Amygdala (tissue), 56 donors: ENCODE results near the gene SAMD8.
"Not testable (repeated sequence)": the region's sequence is repeated elsewhere in the genome, so short reads cannot be mapped to it uniquely, and the experiment has no call there.

Source experiments
- DNase-seq, 56 donors: peaks; one replicate each; lab custom pipeline; 2025; lab: John Stamatoyannopoulos, UW

The SAMD8 gene

DNA sequence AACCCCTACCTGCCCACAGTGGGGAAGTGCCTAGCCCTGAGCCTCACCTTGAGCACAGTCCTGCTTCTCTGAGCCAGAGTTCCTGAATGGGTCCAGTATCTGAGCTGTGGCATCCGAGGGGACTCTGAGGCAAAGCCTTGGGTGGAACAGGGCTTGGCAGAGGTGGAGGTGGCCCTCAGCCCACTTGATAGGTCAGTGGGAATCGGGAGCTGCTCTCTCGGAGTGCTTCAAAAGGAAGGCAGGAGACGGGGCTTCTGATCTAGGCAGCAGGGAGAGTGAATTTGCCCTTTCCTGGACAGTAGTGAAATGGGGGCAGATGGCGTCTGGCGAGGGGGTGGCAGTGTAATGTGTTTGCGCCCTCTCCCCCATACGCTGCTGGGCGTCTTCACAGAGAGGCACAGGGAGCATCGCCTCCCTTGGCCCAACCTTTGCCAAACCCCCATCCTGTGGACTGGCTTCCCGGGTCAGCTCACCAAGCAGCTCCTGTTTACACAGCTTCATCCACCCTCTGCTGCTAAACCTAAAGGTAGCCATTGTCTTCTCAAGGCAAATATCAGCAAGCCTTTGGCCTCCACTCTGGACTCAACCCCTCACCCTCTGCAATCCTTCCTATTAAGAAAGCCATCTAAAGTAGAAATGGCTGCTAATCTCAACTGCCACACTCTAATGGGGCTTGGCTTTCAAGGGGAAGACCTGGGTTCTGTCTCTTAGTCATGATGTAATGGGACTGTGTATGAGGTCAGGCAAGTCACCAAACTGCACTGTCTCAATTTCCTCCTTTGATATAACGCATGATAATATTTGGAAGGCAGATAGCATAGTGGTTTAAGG, 78.0 kb downstream of the SAMD8 start:
- DNase-seq, result no peak

DNA sequence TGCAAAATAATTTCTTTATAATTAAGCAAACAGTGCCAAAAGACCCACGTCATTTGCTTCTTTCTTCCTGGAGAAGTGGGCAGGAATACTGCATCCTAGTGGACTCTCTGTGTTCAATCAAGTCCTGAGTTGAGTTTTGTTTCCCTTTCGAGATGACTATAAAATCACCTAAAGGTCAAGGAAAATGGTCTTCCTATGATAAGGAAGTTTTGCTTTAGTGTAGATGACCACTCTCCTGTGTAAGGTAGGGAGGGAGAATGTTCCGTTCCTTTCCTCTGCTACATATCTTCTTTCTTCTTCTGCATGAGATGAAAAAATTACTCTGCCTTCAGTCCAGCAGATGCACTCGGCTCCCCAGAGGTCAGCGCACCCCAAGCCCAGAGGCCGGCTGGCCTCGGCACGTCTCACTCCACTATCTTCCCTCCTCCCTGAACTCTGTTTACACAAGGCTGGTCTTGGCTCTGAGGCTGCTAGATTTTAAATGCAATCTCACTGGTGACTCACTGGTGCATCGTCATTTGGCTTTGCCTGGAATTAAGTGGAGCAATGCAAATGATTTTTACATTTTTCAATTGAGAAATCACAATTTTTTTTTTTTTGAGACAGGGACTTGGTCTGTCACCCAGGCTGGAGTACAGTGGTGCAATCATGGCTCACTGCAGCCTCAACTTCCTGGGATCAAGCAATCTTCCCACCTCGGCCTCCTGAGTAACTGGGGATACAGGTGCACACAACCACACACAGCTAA, 80.5 kb downstream of the SAMD8 start:
- no peak for DNase-seq

DNA sequence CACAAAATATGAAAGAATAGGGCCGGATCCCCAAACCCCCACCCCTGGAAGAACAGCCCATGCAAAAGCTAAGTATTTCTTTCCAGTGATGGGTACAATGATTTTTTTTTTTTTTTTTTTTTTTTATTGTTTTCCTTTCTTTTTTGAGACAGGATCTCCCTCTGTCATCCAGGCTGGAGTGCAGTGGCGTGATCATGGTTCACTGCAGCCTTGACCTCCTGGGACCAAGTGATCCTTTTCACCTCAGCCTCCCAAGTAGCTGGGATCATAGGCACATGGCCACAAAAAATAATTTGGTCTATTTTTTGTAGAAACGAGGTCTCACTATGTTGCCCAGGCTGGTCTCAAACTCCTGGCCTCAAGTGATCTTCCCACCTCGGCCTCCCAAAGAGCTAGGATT, 83.2 kb downstream of the SAMD8 start:
- not testable (repeated sequence) for DNase-seq

DNA sequence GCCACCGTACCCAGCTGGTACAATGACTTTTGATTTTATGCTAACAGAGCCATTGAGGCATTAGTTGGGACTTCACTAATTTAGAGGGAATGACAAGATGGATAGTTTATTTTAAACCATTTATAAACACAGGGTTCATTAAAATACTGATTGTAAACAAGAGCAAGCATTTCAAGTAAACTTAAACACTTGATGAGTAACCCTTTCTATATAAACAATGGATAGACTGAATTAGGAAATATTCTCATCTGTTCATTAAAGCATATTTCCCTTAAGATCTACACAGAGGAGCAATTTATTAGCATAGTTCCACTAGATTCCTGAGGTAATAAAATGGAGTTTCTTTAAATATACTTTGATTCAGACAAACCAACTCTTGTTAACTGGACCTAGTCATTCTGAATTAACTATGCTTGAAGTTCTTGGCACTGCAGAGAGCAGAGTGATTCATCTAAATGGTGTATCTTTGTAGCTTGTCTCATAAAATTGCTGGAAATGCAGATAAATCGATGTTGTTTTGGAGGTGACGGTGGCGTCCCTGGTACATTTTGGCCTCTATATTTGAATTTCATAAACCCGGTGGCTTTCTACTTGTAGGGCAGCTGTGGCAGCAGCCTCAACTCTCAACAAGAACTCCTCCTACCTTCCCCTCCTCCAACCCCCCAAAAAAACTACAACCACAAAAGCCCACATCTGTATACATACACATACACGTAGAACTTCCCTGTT, 83.7 kb downstream of the SAMD8 start:
- DNase-seq, result no peak

DNA sequence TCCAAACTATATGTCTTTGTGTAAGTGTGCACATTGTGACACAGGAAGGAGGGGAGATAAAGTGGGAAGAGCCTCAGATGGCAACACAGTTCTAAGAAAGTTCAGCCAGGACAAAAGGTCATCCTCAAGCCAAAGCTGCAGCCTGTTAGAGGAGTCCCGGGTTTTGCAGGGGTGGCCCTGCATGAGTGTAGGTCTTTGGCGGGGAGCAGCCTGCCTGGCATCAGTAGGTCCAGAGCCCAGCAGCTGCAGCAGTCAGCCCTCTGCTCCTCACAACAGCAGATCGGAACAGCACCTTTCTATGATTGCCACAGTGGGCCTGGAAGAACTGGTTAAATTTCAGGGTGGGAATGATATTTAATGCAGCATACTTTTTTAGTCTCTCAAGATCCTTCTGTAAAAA, 85.6 kb downstream of the SAMD8 start:
- no peak for DNase-seq

DNA sequence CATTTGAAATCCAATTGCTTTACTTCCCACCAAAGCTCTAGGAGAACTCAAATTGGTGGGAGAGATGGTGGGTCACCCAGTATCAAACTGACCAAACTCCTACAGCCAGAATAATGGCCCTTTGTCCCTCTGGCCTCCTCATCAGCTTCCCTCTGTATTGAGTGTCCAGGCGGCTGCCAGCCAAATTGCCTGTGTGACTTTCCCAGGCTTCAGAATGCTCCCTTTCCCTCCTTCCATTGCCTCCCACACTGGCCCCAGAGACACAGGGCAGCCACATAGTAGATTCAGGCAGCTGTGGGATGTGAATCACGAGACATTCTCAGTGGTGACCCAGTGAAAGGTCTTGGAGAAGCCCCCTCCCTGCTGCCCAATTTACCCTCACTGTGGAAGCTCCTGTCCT, 86.5 kb downstream of the SAMD8 start:
- DNase-seq, result peak in 37 of 56 donors; percentile 4 to 68 (median 24)

DNA sequence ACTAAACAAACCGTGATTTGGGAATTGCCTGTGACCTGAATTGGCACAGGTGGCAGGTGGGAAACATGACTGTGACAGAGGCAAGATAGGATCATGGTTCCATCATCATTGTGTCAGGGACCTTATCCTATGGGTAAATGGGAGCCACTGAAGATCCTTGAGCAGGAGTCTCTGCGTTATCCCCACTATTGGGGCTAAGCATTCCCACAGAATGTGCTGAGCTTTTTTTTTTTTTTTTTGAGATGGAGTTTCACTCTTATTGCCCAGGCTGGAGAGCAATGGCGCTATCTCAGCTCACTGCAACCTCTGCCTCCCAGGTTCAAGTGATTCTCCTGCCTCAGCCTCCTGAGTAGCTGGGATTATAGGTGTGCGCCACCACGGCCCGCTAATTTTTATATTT, 88.5 kb downstream of the SAMD8 start:
- DNase-seq, result not testable (repeated sequence)

DNA sequence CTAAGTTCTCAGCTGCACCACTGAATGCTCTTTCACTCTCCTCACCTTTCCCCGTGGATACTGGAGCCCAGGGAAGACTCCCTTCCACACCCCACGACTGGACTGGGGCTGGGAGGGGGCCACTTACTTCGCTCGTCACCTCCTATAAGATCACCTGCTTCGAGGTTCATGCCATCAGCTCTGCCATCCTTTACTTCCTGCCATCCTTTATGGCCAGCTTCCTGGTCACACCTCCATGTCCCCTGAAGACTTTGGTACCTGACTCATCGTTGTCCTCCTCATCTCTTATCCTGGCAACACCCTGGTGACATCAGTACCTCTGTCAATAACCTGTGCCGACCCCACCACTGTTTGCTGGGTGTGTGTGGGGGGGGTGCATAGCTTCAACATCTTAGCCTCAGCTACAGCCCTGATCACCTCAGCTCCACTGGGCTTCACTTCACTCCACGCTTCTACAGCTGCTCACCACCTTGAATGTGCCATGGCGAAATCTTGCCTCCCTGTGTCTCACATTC, 90.4 kb downstream of the SAMD8 start:
- no peak for DNase-seq

DNA sequence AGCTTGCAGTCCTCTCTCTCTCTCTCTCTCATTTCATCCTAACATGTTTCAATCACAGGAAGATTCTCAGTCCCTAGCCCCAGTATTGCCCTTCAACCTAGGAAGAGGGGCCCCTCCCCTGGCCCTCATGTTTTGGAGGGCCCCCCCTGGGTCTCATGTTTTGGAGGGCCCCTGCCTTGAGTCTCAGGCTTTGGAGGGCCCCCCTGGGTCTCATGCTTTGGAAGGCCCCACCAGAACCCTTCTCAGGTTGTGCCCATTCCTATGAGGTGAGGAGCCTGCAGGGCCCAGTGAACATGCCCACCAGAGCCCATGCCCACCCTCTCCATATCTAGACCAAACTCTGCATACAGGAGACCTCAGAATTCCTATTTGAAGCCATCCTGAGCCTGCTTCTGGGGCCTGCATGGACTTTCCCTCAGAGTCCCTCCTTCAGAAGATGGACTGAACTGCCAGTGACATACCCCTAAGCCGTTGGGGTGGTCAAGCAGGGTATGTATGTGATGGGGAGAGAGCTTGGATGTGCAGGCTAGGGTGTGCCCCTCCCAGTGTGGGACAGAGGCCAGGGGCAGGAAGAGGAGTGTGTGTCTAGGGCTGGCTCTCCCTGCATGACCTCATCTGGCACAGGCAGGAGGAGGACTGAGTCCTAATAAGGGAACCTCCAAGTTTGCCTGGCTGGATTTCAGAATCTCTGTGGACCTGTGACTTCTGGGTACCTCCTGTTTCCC, 91.0 kb downstream of the SAMD8 start:
- no peak for DNase-seq

DNA sequence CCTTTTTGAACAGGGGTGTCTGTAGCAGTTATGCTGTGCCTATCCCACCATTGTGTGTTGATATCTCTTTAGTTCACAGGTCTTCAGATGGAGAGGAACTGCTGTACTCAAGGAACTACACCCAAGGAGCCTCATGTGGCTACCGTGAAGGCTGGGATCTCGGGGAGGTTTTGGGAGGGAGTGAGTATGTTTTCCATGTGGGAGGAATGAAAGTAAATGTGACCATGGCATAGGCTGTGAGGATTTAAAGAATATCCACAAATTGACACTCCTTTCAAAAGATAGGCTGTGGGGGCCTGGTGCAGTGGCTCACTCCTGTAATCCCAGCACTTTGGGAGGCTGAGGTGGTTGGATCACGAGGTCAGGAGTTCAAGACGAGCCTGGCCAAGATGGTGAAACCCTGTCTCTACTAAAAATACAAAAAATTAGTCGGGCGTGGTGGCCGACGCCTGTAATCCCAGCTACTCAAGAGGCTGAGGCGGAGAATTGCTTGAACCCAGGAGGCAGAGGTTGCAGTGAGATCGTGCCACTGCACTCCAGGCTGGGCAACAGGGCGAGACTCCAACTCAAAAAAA, 91.7 kb downstream of the SAMD8 start:
- DNase-seq, result not testable (repeated sequence)

DNA sequence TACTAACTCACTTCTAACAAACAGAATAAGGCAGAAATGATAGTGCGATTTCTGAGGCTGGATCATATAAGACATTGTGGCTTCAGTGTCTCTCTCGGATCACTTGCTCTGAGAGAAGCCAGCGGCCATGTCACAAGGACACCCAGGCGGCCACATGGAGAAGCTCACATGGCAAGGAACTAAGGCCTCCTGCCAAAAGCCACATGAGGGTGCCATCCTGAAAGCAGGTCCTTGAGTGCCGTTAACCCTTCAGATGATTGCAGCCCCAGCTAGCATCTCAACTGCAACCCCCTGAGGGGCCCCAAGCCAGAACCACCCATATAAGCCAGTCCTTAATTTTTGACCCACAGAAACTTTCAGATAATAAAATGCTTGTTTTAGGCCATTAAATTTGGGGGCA, 92.3 kb downstream of the SAMD8 start:
- DNase-seq, result no peak

DNA sequence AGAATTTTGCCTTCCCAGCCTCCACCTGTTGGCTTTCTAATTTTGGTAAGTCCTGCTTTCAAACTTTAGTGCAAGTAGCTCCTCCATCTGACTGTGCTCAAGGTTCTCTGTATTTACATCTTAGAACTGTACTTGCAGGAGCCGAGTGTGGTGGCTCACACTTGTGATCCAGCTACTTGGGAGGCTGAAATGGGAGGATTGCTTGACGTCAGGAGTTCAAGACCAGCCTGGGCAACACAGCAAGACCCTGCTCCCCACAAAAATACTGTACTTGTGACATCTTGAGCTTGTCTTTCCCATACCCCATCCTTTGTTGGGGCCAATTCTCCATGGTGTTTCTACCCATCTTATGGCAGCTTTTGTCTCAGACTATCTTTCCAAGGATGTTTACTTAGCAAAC, 94.5 kb downstream of the SAMD8 start:
- DNase-seq, result no peak

DNA sequence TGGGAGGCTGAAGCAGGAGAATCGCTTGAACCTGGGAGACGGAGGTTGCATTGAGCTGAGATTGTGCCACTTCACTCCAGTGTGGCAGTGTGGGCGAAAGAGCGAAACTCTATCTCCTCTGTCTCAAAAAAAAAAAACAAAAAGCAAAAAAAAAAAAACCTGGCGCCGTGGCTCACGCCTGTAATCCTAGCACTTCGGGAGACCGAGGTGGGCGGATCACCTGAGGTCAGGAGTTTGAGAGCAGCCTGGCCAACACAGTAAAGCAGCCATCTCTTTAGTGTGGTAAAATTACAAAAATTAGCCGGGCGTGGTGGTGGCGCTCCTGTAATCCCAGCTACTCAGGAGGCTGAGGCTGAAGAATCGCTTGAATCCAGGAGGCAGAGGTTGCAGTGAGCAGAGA, 95.2 kb downstream of the SAMD8 start:
- not testable (repeated sequence) for DNase-seq

DNA sequence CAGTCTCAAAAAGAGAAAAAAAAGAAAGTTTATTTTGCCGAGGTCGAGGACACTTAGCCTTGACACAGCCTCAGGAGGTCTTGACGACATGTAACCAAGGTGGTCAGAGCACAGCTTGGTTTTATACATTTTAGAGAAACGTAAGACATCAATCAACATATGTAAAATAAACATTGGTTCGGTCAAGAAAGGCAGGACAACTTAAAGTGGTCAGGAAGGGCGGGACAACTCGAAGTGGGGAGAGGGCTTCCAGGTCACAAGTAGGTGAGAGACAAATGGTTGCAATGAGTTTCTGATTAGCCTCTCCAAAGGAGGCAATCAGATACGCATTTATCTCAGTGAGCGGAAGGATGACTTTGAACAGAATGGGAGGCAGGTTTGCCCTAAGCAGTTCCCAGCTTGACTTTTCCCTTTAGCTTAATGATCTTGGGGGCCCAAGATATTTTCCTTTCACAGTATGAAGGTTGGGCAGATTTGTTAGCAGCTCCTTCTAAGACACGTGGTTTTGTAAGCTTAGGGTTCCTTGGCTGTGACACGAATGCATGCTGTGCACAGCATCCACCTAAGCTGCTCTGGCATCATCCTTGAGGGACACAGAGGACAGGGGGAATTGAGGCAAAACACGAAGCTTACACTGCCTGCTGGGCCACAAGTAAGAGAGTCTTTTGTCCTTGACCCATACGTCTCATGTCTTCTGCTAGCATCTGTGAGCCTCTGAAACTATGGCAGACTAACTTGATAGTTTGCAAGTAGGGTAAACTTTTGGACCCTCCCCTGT, 95.8 kb downstream of the SAMD8 start:
- no peak for DNase-seq

DNA sequence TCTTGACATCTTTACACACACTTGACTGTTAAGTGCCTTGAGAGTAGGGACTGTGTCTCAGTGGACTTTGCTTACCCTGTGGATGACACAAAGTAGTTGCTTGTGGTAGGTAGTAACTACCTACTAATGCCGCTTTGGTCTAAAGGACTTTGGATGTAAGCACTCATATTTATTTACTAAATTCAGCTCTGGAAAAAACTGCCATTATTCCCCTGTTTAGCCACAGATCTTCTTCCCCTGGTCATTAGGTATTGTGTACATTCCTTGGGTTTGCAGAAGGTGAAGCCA, 96.3 kb downstream of the SAMD8 start:
- DNase-seq, result no peak

DNA sequence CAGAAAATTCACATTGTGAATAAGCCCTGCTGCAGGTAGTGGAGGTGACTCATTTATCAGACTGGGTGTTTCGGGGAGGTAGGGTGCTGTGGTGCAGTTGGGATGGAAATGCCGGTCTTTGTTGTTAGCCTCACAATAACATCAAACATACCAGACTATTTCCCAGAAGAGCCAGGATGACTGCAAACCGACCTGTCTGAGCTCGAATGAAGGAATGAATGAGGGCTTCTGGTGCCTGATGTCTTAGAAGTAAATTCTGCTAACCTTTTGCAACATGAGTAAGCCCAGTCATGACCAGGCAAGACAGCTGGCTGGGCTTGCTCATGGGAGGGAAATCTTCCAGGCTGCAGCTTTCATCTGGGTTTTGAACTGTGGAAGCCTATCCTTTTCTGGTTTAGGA, 96.7 kb downstream of the SAMD8 start:
- no peak for DNase-seq

DNA sequence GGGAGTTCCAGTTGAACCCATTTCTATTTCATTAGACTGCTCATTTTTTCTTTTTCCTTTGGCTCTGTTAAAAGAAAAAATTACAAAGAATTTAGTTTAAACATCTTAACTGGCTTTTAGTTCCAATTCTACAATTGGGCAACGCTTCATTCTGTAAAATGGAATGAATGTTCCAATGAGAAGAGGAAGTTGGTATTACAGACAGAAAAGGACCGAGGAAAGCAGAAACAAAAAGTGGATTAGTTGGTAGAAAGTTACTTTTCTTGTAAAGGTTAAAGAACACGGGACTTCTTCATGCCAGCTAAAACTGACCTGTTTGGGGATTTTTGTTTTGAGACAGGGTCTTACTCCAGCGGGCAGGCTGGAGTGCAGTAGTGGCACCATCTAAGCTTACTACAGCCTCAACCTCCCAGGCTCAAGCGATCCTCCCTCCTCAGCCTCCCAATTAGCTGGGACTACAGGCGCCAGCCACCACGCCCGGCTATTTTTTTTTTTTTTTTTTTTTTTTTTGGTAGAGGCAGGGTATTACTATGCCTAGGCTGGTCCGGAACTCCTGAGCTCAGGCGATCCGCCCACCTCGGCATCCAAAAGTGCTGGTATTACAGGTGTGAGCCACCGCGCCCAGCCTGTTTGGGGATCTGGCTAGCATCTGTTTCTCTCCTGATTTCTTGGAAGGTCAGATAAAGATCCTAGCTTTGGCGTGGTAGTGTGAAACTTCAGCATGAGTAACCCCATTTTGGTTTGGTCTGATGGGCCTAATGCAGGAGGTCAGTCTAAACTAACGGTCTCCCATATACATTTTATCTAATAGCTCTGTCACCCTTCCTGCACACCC, 97.8 kb downstream of the SAMD8 start:
- peak in 1 of 56 donors; percentile 31 for DNase-seq

DNA sequence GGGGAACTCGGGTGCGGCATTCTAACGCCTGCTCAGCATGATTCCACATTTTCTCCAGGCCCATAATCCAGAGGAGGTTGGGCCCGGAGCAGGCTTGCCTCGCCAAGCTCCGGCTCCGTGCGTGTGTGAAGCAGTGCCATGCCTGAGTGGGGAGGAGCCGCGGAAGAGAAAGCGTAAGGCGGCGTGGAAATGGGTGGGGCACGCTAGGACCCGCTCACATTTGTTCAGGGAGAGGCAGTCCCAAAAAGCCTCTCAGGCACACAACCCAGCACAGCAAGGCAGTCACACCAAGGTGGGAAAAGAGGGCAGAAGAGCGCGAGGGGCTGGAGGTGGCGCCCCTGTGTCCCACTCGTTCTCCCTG, 98.4 kb downstream of the SAMD8 start:
- peak in 43 of 56 donors; percentile 42 to 88 (median 67) for DNase-seq
